Astrocyte (in vitro differentiated cells and primary cell): Measurements from ENCODE around the gene GPNMB. TPM values are rescaled to one million over a fixed set of nuclear protein-coding genes. Genes with fewer than 3 reads are reported as not detected.

ENCODE experiments used
- DNase-seq: peaks from one replicate; pipeline ENCODE4 v3.0.0-alpha.2; 2010; ENCODE audit warnings: low read depth
- FAIRE-seq: peaks from 2 replicates; lab custom pipeline; 2011; peaks lifted over from hg19 to GRCh38; lab: Jason Lieb, UNC
- H2AFZ ChIP-seq: 2 replicates; pipeline ENCODE4 v1.6.0; 2012; ENCODE audit warnings: low read depth, low read length, inconsistent platforms
- H3K27ac ChIP-seq: 2 replicates; pipeline ENCODE4 v1.5.1; 2011; ENCODE audit warnings: low read depth, low read length, inconsistent platforms
- H3K27me3 ChIP-seq: 2 replicates; pipeline ENCODE4 v1.6.0; 2011; ENCODE audit warnings: low read length, inconsistent platforms; ENCODE audit not compliant: insufficient read depth
- H3K36me3 ChIP-seq: 2 replicates; pipeline ENCODE4 v1.5.1; 2011; ENCODE audit warnings: low read length, inconsistent platforms; ENCODE audit not compliant: insufficient read depth
- H3K4me1 ChIP-seq: 2 replicates; pipeline ENCODE4 v1.5.1; 2011; ENCODE audit warnings: low read length, inconsistent platforms; ENCODE audit not compliant: insufficient read depth
- H3K4me2 ChIP-seq: 2 replicates; pipeline ENCODE4 v1.6.0; 2012; ENCODE audit warnings: low read length, inconsistent platforms
- H3K4me3 ChIP-seq: 2 replicates; pipeline ENCODE4 v1.5.1; 2011; ENCODE audit warnings: low read depth, mild to moderate bottlenecking, low read length, inconsistent platforms; ENCODE audit not compliant: insufficient read depth
- H3K79me2 ChIP-seq: 2 replicates; pipeline ENCODE4 v1.6.0; 2012; ENCODE audit warnings: mild to moderate bottlenecking, low read length, inconsistent platforms; ENCODE audit not compliant: insufficient read depth
- H3K9ac ChIP-seq: 2 replicates; pipeline ENCODE4 v1.6.0; 2012; ENCODE audit warnings: mild to moderate bottlenecking, low read length, inconsistent platforms
- H3K9me3 ChIP-seq: 2 replicates; pipeline ENCODE4 v1.5.1; 2012; ENCODE audit warnings: low read depth, mild to moderate bottlenecking, low read length, inconsistent platforms; ENCODE audit not compliant: insufficient read depth
- H4K20me1 ChIP-seq: 2 replicates; pipeline ENCODE4 v1.6.0; 2012; ENCODE audit warnings: low read length, inconsistent platforms; ENCODE audit not compliant: insufficient read depth
- H3K27ac Mint-ChIP-seq: one replicate; pipeline ENCODE4 v1.8.0; 2021; ENCODE audit warnings: mild to moderate bottlenecking, mixed read lengths; ENCODE audit not compliant: unreplicated experiment
- H3K27me3 Mint-ChIP-seq: one replicate; pipeline ENCODE4 v1.8.0; 2021; ENCODE audit warnings: low read depth, mixed read lengths; ENCODE audit not compliant: unreplicated experiment
- H3K36me3 Mint-ChIP-seq: one replicate; pipeline ENCODE4 v1.8.0; 2021; ENCODE audit warnings: low read depth, mixed read lengths; ENCODE audit not compliant: unreplicated experiment
- H3K4me1 Mint-ChIP-seq: one replicate; pipeline ENCODE4 v1.8.0; 2021; ENCODE audit warnings: low read depth, mixed read lengths; ENCODE audit not compliant: unreplicated experiment
- H3K4me3 Mint-ChIP-seq: one replicate; pipeline ENCODE4 v1.8.0; 2021; ENCODE audit warnings: mild to moderate bottlenecking, moderate library complexity, mixed read lengths; ENCODE audit not compliant: unreplicated experiment
- H3K9me3 Mint-ChIP-seq: one replicate; pipeline ENCODE4 v1.8.0; 2021; ENCODE audit warnings: mild to moderate bottlenecking, mixed read lengths; ENCODE audit not compliant: unreplicated experiment
- EZH2 ChIP-seq: IDR thresholded peaks from 2 replicates; pipeline ENCODE4 v1.6.1; 2012; ENCODE audit warnings: mild to moderate bottlenecking, low read length, inconsistent platforms; ENCODE audit not compliant: insufficient read depth
- total RNA-seq: library from RNA; stranded (reverse); gene quantifications from 2 replicates; pipeline ENCODE4 v1.2.1, GENCODE V29; 2021
- TF ChIP-seq, protein P1 (sequence below): IDR thresholded peaks from 2 replicates; pipeline ENCODE4 v1.5.1; 2011; ENCODE audit warnings: low read depth, mild to moderate bottlenecking, inconsistent platforms, low read length, moderate library complexity; ENCODE audit not compliant: insufficient read depth

The GPNMB gene
- total RNA-seq, 1 donor from 2014 or later: 0.91 TPM

DNA sequence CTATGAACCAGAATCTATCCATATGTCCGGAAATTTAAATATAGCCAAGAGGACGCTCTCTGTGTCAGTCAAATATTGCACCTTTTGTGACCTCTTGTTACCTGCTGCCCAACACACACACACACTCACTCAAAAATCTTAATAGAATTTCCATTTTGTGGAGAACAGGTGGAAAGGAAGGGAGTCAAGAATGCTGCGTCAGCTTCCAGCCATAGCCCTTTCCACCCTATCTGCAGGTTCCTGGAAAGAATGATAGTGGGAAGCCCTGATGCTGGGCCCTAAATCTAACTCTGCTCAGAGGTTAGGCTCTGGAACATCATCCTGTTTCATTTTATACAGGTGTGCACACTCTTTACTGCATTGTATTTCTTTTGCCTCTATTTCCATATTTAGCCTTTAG is 9.6 kb upstream of the GPNMB start:
- H3K27me3 Mint-ChIP-seq: no peaks in the 10 kb centered on the region
- no peak overlapping the region for H3K27ac ChIP-seq
- no peak overlapping the region for H2AFZ ChIP-seq
- no peak overlapping the region for H3K9ac ChIP-seq
- no peak overlapping the region for H3K27ac Mint-ChIP-seq
- H3K4me3 Mint-ChIP-seq: no peak overlapping the region
- no peaks in the 10 kb centered on the region for H3K9me3 ChIP-seq
- no peaks in the 10 kb centered on the region for H3K36me3 Mint-ChIP-seq
- FAIRE-seq: no peak
- no peak overlapping the region for H3K4me3 ChIP-seq
- H3K4me1 ChIP-seq: no peaks in the 10 kb centered on the region
- no peaks in the 10 kb centered on the region for H3K79me2 ChIP-seq
- H3K4me1 Mint-ChIP-seq: no peaks in the 10 kb centered on the region
- H3K27me3 ChIP-seq: no peaks in the 10 kb centered on the region
- DNase-seq: no peak
- no peak overlapping the region for H3K4me2 ChIP-seq
- no peak for TF ChIP-seq EZH2
- TF ChIP-seq, protein P1, sequence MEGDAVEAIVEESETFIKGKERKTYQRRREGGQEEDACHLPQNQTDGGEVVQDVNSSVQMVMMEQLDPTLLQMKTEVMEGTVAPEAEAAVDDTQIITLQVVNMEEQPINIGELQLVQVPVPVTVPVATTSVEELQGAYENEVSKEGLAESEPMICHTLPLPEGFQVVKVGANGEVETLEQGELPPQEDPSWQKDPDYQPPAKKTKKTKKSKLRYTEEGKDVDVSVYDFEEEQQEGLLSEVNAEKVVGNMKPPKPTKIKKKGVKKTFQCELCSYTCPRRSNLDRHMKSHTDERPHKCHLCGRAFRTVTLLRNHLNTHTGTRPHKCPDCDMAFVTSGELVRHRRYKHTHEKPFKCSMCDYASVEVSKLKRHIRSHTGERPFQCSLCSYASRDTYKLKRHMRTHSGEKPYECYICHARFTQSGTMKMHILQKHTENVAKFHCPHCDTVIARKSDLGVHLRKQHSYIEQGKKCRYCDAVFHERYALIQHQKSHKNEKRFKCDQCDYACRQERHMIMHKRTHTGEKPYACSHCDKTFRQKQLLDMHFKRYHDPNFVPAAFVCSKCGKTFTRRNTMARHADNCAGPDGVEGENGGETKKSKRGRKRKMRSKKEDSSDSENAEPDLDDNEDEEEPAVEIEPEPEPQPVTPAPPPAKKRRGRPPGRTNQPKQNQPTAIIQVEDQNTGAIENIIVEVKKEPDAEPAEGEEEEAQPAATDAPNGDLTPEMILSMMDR: no peak
- H3K36me3 ChIP-seq: no peaks in the 10 kb centered on the region
- H3K9me3 Mint-ChIP-seq: peaks cover 2% of the 10 kb centered on the region
- H4K20me1 ChIP-seq: no peaks in the 10 kb centered on the region

GRCh38 chr7:23238983-23239652 is 7.5 kb upstream of the GPNMB start:
- Mint-ChIP-seq H3K27me3 (no peaks in the 10 kb centered on the region), H3K4me1 (no peaks in the 10 kb centered on the region), H3K4me3 (no peak overlapping the region), H3K27ac (no peak overlapping the region), H3K36me3 (no peaks in the 10 kb centered on the region), H3K9me3 (no peaks in the 10 kb centered on the region)
- Histone ChIP-seq H3K4me1 (no peaks in the 10 kb centered on the region), H3K27me3 (peaks cover 3% of the 10 kb centered on the region), H3K4me2 (no peak overlapping the region), H2AFZ (no peak overlapping the region), H3K79me2 (no peaks in the 10 kb centered on the region), H4K20me1 (no peaks in the 10 kb centered on the region), H3K9ac (no peak overlapping the region), H3K4me3 (no peak overlapping the region), H3K36me3 (no peaks in the 10 kb centered on the region), H3K9me3 (no peaks in the 10 kb centered on the region), H3K27ac (no peak overlapping the region)
- DNase-seq (no peak), FAIRE-seq (no peak)
- TF ChIP-seq, protein P1: no peak
- TF ChIP-seq EZH2: no peak

- no peaks in the 10 kb centered on the region for H3K4me1 Mint-ChIP-seq
- H2AFZ ChIP-seq: no peak overlapping the region
Observed at GRCh38 chr7:23239698-23240097, 6.9 kb upstream of the GPNMB start.

More at GRCh38 chr7:23239698-23240097, 6.9 kb upstream of the GPNMB start:
- Mint-ChIP-seq H3K9me3 (no peaks in the 10 kb centered on the region), H3K27ac (no peak overlapping the region), H3K27me3 (no peaks in the 10 kb centered on the region), H3K4me3 (no peak overlapping the region), H3K36me3 (no peaks in the 10 kb centered on the region)
- H3K27ac ChIP-seq: no peak overlapping the region
- H4K20me1 ChIP-seq: no peaks in the 10 kb centered on the region
- peaks cover 3% of the 10 kb centered on the region for H3K27me3 ChIP-seq
- H3K4me2 ChIP-seq: no peak overlapping the region
- H3K4me1 ChIP-seq: no peaks in the 10 kb centered on the region
- FAIRE-seq (no peak), DNase-seq (no peak)
- TF ChIP-seq, protein P1: no peak
- TF ChIP-seq EZH2: no peak
- no peak overlapping the region for H3K4me3 ChIP-seq
- no peaks in the 10 kb centered on the region for H3K36me3 ChIP-seq
- H3K9me3 ChIP-seq: no peaks in the 10 kb centered on the region
- no peak overlapping the region for H3K9ac ChIP-seq
- H3K79me2 ChIP-seq: no peaks in the 10 kb centered on the region
